Mesenchymal stem cell (in vitro differentiated cells and primary cell): ENCODE results near the gene FKBP8.

Experiments
- DNase-seq: peaks from one replicate; pipeline ENCODE4 v3.0.0-alpha.2; 2013
- H2AFZ ChIP-seq: one replicate; pipeline ENCODE4 v1.6.1; 2013; ENCODE audit warnings: low read depth, mild to moderate bottlenecking, control low read depth, inconsistent platforms, low read length, moderate library complexity
- H2AK5ac ChIP-seq: 2 replicates; pipeline ENCODE4 v1.6.1; 2013; ENCODE audit warnings: low read length, moderate library complexity, mild to moderate bottlenecking, inconsistent platforms; ENCODE audit not compliant: severe bottlenecking
- H2BK120ac ChIP-seq: one replicate; pipeline ENCODE4 v1.6.1; 2013; ENCODE audit warnings: low read depth, mild to moderate bottlenecking, inconsistent platforms, low read length, moderate library complexity
- H2BK12ac ChIP-seq, 2 experiments: one replicate each; pipeline ENCODE4 v1.6.1; 2013; ENCODE audit warnings: inconsistent platforms in 2 of 2, low read length in 2 of 2, mild to moderate bottlenecking in 2 of 2, moderate library complexity in 2 of 2, control low read depth in 1 of 2
- H2BK15ac ChIP-seq: one replicate; pipeline ENCODE4 v1.6.1; 2013; ENCODE audit warnings: mild to moderate bottlenecking, low read depth, inconsistent platforms; ENCODE audit not compliant: poor library complexity, severe bottlenecking
- H2BK5ac ChIP-seq: 2 replicates; pipeline ENCODE4 v1.6.1; 2013; ENCODE audit warnings: low read depth, mild to moderate bottlenecking, low read length, control low read depth, inconsistent platforms; ENCODE audit not compliant: poor library complexity, severe bottlenecking
- H3K14ac ChIP-seq, 2 experiments: one replicate each; pipeline ENCODE4 v1.6.1; 2013; ENCODE audit warnings: inconsistent platforms in 2 of 2, low read length in 2 of 2, control low read depth in 1 of 2, mild to moderate bottlenecking in 1 of 2, moderate library complexity in 1 of 2
- H3K18ac ChIP-seq, 2 experiments: one replicate each; pipeline ENCODE4 v1.6.1; 2013; ENCODE audit warnings: inconsistent platforms in 2 of 2, low read length in 2 of 2, control low read depth in 1 of 2, low read depth in 1 of 2, mild to moderate bottlenecking in 1 of 2
- H3K23ac ChIP-seq, 2 experiments: one replicate each; pipeline ENCODE4 v1.6.1; 2013; ENCODE audit warnings: inconsistent platforms in 2 of 2, low read length in 2 of 2, mild to moderate bottlenecking in 2 of 2, moderate library complexity in 2 of 2, control low read depth in 1 of 2
- H3K27ac ChIP-seq: 2 replicates; pipeline ENCODE4 v1.5.1; 2013; ENCODE audit warnings: mild to moderate bottlenecking, moderate library complexity, low read length, control low read depth, inconsistent platforms; ENCODE audit not compliant: poor library complexity, severe bottlenecking
- H3K27me3 ChIP-seq, 2 experiments: 2 replicates each; pipeline versions ENCODE4 v1.6.1 to v1.7.0; 2013; ENCODE audit warnings: low read length in 2 of 2, mild to moderate bottlenecking in 2 of 2, moderate library complexity in 2 of 2, control low read depth in 1 of 2, inconsistent platforms in 1 of 2; ENCODE audit not compliant: control insufficient read depth in 1 of 2, insufficient read depth in 1 of 2
- H3K36me3 ChIP-seq, 2 experiments: 2 replicates each; pipeline versions ENCODE4 v1.6.1 to v1.7.0; 2013; ENCODE audit warnings: low read length in 2 of 2, control low read depth in 1 of 2, inconsistent platforms in 1 of 2, low read depth in 1 of 2, mild to moderate bottlenecking in 1 of 2; ENCODE audit not compliant: insufficient read depth in 2 of 2, control insufficient read depth in 1 of 2
- H3K4ac ChIP-seq, 2 experiments: one replicate each; pipeline ENCODE4 v1.6.1; 2013; ENCODE audit warnings: inconsistent platforms in 2 of 2, low read length in 2 of 2, mild to moderate bottlenecking in 2 of 2, moderate library complexity in 2 of 2, control low read depth in 1 of 2, low read depth in 1 of 2
- H3K4me1 ChIP-seq: 2 replicates; pipeline ENCODE4 v1.6.1; 2013; ENCODE audit warnings: low read depth, low read length, control low read depth; ENCODE audit not compliant: control insufficient read depth, insufficient read depth
- H3K4me2 ChIP-seq: 2 replicates; pipeline ENCODE4 v1.6.1; 2013; ENCODE audit warnings: low read length, mild to moderate bottlenecking, inconsistent platforms; ENCODE audit not compliant: poor library complexity, severe bottlenecking
- H3K4me3 ChIP-seq, 2 experiments: 2 replicates each; pipeline versions ENCODE4 v1.5.1 to v1.7.0; 2013; ENCODE audit warnings: low read length in 2 of 2, mild to moderate bottlenecking in 2 of 2, control low read depth in 1 of 2, low read depth in 1 of 2; ENCODE audit not compliant: insufficient read depth in 1 of 2
- H3K79me1 ChIP-seq: replicated peaks from 2 replicates; pipeline ENCODE4 v1.6.1; 2013; ENCODE audit warnings: mild to moderate bottlenecking, control low read depth, low read length, inconsistent platforms; ENCODE audit not compliant: poor library complexity, severe bottlenecking
- H3K9ac ChIP-seq: 2 replicates; pipeline ENCODE4 v1.7.0; 2013; ENCODE audit warnings: mild to moderate bottlenecking, low read length, moderate library complexity
- H3K9me3 ChIP-seq: 2 replicates; pipeline ENCODE4 v1.7.0; 2013; ENCODE audit warnings: mild to moderate bottlenecking, low read length; ENCODE audit not compliant: control insufficient read depth
- H4K8ac ChIP-seq: one replicate; pipeline ENCODE4 v1.6.1; 2013; ENCODE audit warnings: inconsistent platforms, mild to moderate bottlenecking, low read length, moderate library complexity
- H4K91ac ChIP-seq: one replicate; pipeline ENCODE4 v1.6.1; 2013; ENCODE audit warnings: mild to moderate bottlenecking, low read length, inconsistent platforms
- WGBS: methylation state at CpG from one replicate; pipeline ENCODE4 v1.1.7; 2013; ENCODE audit warnings: mixed read lengths; 5-methylcytosine and 5-hydroxymethylcytosine counted together

Gene FKBP8

DNA sequence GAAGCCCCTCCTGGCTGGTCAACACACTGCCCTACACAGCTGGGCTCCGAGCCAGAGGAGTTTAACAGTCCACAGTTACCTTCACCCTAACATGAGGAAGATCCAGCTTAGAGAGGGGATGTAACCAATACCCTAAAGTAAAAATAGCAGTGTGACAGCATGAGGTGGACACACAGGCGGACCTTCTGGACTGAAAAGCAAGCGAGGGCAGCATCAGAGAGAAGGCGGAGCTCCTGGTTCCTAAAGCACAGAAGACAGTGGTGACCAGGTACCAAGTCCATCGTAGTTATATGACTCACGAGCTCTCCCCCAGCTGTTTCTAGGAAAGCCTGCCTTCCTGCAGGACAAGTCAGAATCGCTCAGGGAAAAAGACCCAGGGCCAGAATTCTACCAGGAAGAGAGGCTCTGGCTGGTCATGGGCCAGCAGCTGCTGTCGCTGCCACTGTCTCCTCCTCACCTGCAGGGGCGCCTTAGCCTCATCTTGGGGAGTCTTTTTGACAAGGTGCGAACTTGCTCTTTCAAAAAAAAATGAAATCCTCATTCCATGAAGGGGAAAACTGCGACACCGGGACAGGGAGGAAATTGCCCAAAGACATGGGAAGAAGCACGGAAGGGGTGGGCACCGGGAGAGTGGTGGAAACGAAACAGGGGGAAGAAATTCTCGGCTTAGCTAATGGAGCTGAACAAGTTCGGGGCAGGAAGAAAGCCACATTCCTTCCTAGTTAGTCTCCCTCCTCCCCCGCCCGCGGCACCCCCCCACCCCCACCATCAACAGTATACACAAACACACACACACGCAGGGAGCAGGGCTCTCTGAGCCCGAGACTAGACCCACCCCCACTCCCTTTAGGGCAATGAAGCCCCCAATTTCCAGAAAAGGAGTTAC lies 23.2 kb downstream of the FKBP8 start:
- peak overlapping the region; percentile 75 for H4K8ac ChIP-seq
- H3K9ac ChIP-seq: peak overlapping the region; percentile 100
- peak overlapping the region in 1 of 2 experiments; percentile 44 for H3K14ac ChIP-seq
- no peaks in the 10 kb centered on the region for H3K9me3 ChIP-seq
- H3K4me3 ChIP-seq: peak overlapping the region; percentile 99 to 100
- no peak overlapping the region for H2AFZ ChIP-seq
- peak overlapping the region; percentile 70 for H4K91ac ChIP-seq
- peak overlapping the region; percentile 60 for H2AK5ac ChIP-seq
- peaks cover 3% of the 10 kb centered on the region for H3K79me1 ChIP-seq
- H3K23ac ChIP-seq: no peak overlapping the region
- no peaks in the 10 kb centered on the region for H3K27me3 ChIP-seq
- peaks cover 3 to 12% of the 10 kb centered on the region in 2 experiments for H3K36me3 ChIP-seq
- H3K4me1 ChIP-seq: peaks cover 23% of the 10 kb centered on the region
- H3K4me2 ChIP-seq: peak overlapping the region; percentile 97
- H2BK5ac ChIP-seq: peak overlapping the region; percentile 80
- 9% methylated on average over 18 of the region's 22 CpGs for WGBS
- no peak overlapping the region for H2BK15ac ChIP-seq
- DNase-seq: peak; percentile 92
- H3K4ac ChIP-seq: peak overlapping the region; percentile 97 to 99
- H2BK12ac ChIP-seq: peak overlapping the region; percentile 69 to 88
- H3K18ac ChIP-seq: peak overlapping the region; percentile 93 to 100
- H3K27ac ChIP-seq: peak overlapping the region; percentile 96
- H2BK120ac ChIP-seq: no peak overlapping the region

DNA sequence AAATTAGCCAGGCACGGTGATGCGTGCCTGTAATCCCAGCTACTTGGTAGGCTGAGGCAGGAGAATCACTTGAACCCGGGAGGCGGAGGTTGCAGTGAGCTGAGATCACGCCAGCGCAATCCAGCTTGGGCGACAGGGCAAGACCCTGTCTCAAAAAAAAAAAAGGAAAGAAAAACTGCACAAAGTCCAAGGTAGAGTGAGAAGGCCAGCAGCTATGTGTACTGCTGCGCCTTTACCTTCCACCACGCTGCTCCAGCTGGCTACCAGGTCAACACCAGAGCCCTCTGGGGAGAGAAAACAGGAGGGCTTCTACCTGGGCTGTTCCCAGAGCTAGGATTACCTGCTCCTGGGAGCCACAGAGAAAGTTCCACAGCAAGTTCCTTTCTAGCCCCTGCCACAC lies 24.7 kb downstream of the FKBP8 start:
- no peak overlapping the region for H4K91ac ChIP-seq
- 98% methylated on average over 9 of the region's 9 CpGs for WGBS
- no peak overlapping the region for H3K4me2 ChIP-seq

DNA sequence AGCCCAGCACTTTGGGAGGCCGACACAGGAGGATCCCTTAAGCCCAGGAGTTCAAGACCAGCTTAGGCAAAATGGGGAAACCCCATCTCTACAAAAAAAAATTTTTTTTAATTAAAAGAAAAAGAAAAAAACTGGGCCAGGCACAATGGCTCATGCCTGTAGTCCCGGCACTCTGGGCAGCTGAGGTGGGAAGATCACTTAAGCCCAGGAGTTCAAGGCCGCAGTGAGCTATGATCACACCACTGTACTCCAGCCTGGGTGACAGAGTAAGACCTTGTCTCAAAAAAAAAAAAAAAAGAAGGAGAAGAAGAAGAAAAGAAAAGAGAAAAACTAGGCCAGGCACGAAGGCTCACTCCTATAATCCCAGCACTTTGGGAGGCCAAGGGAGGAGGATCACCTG lies 25.8 kb downstream of the FKBP8 start:
- H4K91ac ChIP-seq: no peak overlapping the region
- H3K79me1 ChIP-seq: peaks cover 3% of the 10 kb centered on the region
- H3K4ac ChIP-seq: no peak overlapping the region
- no peaks in the 10 kb centered on the region for H3K9me3 ChIP-seq
- no peak overlapping the region for H3K18ac ChIP-seq
- H3K14ac ChIP-seq: no peak overlapping the region
- no peaks in the 10 kb centered on the region for H3K27me3 ChIP-seq
- H3K4me3 ChIP-seq: no peak overlapping the region
- no peak overlapping the region for H3K23ac ChIP-seq
- H3K27ac ChIP-seq: no peak overlapping the region
- peaks cover 37% of the 10 kb centered on the region for H3K4me1 ChIP-seq
- H3K36me3 ChIP-seq: peaks cover 3 to 12% of the 10 kb centered on the region in 2 experiments
- no peak overlapping the region for H2BK5ac ChIP-seq
- no peak overlapping the region for H2AK5ac ChIP-seq
- DNase-seq: no peak
- no peak overlapping the region for H2AFZ ChIP-seq
- H3K4me2 ChIP-seq: no peak overlapping the region
- H2BK12ac ChIP-seq: no peak overlapping the region
- no peak overlapping the region for H2BK15ac ChIP-seq
- H3K9ac ChIP-seq: no peak overlapping the region
- H2BK120ac ChIP-seq: no peak overlapping the region
- WGBS: 96% methylated on average over 4 of the region's 4 CpGs
- H4K8ac ChIP-seq: no peak overlapping the region

More for the DNA sequence above, 24.7 kb downstream of the FKBP8 start:
- Histone ChIP-seq H2BK12ac (no peak overlapping the region), H3K27ac (no peak overlapping the region), H2BK15ac (no peak overlapping the region), H4K8ac (no peak overlapping the region), H3K14ac (no peak overlapping the region), H3K4me1 (peaks cover 35% of the 10 kb centered on the region), H3K4ac (no peak overlapping the region), H3K9me3 (no peaks in the 10 kb centered on the region), H3K23ac (no peak overlapping the region), H2BK5ac (no peak overlapping the region), H2AFZ (no peak overlapping the region), H3K36me3 (peaks cover 3 to 12% of the 10 kb centered on the region in 2 experiments), H2AK5ac (no peak overlapping the region), H2BK120ac (no peak overlapping the region), H3K79me1 (peaks cover 3% of the 10 kb centered on the region), H3K4me3 (no peak overlapping the region), H3K27me3 (no peaks in the 10 kb centered on the region), H3K9ac (no peak overlapping the region), H3K18ac (no peak overlapping the region)
- DNase-seq: no peak

DNA sequence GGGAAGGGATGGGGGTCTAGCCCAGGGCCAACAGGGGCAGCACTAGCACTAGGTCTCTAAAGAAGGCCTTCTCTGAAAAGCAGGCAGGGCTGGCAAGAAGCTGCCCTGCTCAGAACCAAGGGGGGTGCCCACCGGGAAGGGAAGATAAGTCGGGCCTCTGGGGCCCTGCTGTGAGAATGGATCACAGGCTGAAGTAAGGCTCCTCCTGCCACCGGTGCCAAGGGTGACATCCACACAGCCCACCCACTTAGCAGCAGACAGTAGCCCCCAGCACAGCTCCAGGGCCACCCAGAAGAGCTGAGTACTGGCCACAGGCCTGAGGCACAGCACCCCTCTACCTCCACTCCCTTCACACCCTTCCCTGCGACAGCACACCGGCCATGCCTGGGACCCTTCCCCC lies 27.4 kb downstream of the FKBP8 start:
- peaks cover 41% of the 10 kb centered on the region for H3K4me1 ChIP-seq
- H2BK120ac ChIP-seq: no peak overlapping the region

More for the DNA sequence above, 27.4 kb downstream of the FKBP8 start:
- 77% methylated on average over 5 of the region's 5 CpGs for WGBS
- no peak overlapping the region for H2BK5ac ChIP-seq
- H2AFZ ChIP-seq: no peak overlapping the region
- H3K4me2 ChIP-seq: no peak overlapping the region
- no peak for DNase-seq
- H3K79me1 ChIP-seq: peaks cover 3% of the 10 kb centered on the region
- H3K14ac ChIP-seq: peak overlapping the region in 1 of 2 experiments; percentile 2
- H3K9me3 ChIP-seq: no peaks in the 10 kb centered on the region
- peaks cover 3 to 12% of the 10 kb centered on the region in 2 experiments for H3K36me3 ChIP-seq
- peak overlapping the region in 1 of 2 experiments; percentile 0 for H3K23ac ChIP-seq
- H3K18ac ChIP-seq: peak overlapping the region; percentile 29 to 72
- no peak overlapping the region for H2AK5ac ChIP-seq
- no peak overlapping the region for H3K4me3 ChIP-seq
- peak overlapping the region; percentile 72 for H4K8ac ChIP-seq
- peak overlapping the region; percentile 2 to 38 for H2BK12ac ChIP-seq
- peak overlapping the region; percentile 21 for H4K91ac ChIP-seq
- no peak overlapping the region for H2BK15ac ChIP-seq
- no peaks in the 10 kb centered on the region for H3K27me3 ChIP-seq
- no peak overlapping the region for H3K27ac ChIP-seq
- no peak overlapping the region for H3K9ac ChIP-seq
- peak overlapping the region in 1 of 2 experiments; percentile 40 for H3K4ac ChIP-seq
